GM12864 (cell line): Measurements from ENCODE around the gene CLK3.

Experiments used
- DNase-seq: peaks from one replicate; pipeline ENCODE4 v3.0.0-alpha.2; 2011; ENCODE audit warnings: low read depth
- H3K4me3 ChIP-seq: 2 replicates; pipeline ENCODE4 v1.5.1; 2011; ENCODE audit warnings: mild to moderate bottlenecking, low read depth, low read length, control low read depth
- CTCF ChIP-seq: IDR thresholded peaks from 2 replicates; pipeline ENCODE4 v1.5.1; 2011; ENCODE audit warnings: low read depth, mild to moderate bottlenecking, moderate library complexity, low read length, control low read depth, inconsistent platforms; ENCODE audit errors: missing control alignments

CLK3 gene

DNA sequence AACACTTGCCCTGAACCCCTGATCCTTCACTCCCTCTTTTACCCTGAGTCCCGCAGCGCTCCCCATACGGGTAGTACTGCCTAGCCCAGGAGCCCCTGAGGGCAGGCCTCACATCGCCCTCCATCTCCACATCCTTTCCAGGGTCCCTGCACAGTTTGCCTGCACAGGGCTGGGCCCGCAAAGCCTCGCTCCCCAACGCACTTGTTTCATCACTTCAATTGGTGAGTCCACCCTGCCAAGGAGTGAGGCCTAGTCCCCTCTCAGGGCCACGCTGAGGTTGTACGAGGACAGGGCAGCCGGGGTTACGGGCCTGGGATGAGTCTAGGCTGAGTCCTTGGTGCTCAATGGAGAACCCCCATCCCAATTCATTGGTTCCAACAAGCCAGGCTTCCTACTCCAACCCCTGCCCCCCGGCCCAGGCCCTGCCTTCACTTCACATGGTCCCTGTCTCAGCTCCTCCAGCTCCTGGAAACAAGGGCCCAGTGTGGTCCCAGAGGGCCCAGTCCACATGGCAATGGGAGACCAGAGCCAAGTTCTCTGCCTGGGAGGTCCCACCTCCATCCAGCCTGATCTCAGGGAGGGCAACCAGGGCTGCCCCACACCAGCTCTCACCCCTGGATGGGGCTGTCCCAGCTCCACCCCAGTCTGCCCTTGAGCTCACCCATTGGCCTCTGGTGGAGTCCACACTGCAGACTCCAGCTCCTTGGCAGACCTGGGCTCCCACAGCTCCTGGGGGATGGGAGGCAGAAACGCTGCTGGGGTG is 12.4 kb upstream of the CLK3 start:
- TF ChIP-seq CTCF: no peak
- no peak overlapping the region for H3K4me3 ChIP-seq
- no peak for DNase-seq

DNA sequence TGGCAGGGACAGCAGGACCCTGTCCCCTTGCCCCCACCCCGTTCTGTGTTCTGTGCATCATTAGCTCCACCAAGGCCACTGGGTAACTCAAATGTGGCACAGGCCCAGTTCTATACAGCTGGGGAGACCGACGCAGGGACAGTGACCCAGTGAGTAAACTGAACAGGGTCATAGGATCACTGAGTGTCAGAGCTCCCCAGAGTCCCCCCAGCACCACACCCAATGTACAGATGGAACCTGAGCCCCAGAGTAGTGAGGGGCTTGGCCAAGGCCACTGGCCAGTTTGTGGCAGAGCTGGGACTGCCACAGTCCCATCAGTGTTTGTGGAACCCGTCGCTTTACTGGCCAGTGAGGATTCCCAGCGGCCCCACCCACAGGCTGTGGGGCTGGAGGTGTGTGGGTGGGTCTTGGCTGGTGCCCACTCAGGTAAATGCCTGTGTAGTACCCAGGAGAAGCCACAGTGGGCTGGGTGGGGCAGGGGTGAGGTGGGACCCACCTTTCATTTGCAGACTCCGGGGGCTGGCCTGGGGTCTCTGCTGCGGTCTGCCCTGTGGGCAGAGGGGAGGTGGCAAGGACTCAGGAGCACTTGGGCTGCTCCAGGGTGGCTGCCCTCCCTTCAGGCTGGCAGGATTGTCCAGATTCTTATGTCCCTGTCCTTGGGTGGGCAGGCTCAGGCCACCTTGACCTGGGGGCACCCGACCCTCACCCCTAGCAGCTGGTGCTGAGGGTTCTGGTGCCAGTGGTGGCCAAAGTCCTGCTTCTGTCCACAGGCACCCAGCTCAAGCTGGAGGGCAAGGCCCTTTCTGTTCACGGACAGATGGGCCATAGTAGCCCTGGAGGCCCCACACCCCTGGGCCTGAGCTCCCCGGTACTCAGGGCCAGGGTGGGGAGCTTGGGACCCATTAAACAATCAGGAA is 11.6 kb upstream of the CLK3 start:
- no peak for DNase-seq
- no peak for TF ChIP-seq CTCF
- no peak overlapping the region for H3K4me3 ChIP-seq

DNA sequence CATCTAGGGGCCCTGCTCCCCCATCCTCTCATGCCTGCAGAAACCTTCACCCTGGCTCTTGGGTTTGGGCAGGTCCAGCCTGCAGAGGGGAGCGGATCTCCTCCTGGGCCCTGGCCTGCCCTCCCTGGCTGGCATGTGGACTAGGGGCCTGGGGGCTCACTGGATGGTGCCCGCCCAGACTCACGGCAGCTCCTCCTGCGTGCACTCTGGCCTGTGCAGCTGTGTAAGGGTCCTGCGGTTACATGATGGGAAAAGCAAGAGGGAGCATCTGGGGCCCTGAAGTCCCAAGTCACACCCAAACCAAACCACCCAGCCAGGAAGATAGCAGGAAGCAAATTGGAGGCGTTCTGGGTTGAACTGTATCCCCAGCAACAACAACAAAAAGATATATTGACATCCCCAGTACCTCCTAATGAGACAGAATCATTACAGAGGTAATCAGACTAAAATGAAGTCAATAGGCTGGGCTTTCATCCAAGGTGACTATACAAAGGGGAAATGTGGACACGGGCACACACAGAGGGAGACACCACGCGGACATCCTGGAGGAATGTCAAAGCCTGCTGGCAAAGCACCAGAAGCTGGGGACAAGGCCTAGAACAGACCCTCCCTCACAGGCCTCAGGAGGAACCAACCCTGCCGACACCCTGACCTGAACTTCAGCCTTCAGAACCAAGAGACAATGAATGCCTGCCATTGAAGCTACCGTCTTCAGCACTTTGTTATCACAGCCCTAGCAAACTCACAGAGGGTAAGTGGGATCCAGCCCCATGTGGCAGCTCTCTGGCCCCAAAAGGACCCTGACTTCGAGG is 10.4 kb upstream of the CLK3 start:
- TF ChIP-seq CTCF: no peak
- no peak for DNase-seq
- H3K4me3 ChIP-seq: no peak overlapping the region

GRCh38 chr15:74605795-74606150 is 9.9 kb upstream of the CLK3 start:
- no peak for TF ChIP-seq CTCF
- no peak overlapping the region for H3K4me3 ChIP-seq
- DNase-seq: no peak

DNA sequence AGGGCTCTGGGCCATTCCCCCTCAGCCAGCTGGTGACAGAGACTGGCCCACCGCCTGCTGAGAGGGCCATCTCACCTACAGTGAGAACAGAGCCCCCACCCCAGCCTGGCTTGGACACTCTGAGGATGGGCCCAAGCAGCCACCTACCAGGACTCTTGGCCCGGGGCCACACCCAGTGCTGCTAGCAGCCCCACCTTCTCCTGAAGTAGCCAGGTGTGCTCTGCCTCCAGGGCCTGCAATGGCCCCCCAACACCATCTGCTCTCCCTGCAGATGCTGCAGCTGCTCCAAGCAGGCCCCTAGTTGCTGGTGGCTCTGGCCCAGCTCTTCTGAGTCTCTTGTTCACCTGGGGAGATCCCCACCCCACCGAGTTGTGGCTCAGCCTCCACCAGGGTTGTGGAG is 6.8 kb upstream of the CLK3 start:
- no peak overlapping the region for H3K4me3 ChIP-seq
- DNase-seq: no peak
- TF ChIP-seq CTCF: no peak

DNA sequence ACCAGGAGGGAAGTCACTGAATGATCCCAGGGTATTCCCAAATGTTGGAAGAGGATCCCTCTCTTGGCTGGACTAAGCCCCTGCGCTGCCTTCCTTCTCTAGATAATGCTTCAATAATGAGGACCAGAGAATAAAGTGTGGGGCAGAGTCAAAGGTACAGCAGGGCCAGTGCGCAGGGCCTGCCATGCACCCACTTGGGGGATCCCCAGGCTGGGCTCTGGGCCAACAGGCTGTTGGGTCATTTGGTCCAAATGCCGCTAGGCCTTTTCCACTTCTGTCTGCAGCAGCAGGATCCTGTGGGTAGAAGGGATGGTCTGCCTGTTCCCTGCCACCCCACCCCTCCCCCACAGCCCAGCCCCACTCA is 5.7 kb upstream of the CLK3 start:
- TF ChIP-seq CTCF: no peak
- DNase-seq: no peak

More for the DNA sequence above, 5.7 kb upstream of the CLK3 start:
- no peak overlapping the region for H3K4me3 ChIP-seq
